Suppressor macrophage treated with lipopolysaccharide for 1 hour (primary cell): Measurements from ENCODE around the gene FAM162A.

Experiments
- DNase-seq, 3 donors: peaks; one replicate each; pipeline ENCODE4 v3.0.0-alpha.2; 2020 to 2022

Gene FAM162A

GRCh38 chr3:122389197-122389596 lies 5.2 kb downstream of the FAM162A start:
- DNase-seq, result no peak

- DNase-seq, result no peak
These were observed 5.9 kb downstream of the FAM162A start for GRCh38 chr3:122389892-122390291.

GRCh38 chr3:122390665-122391064 lies 6.7 kb downstream of the FAM162A start:
- no peak for DNase-seq

GRCh38 chr3:122391681-122392446 lies 7.9 kb downstream of the FAM162A start:
- no peak for DNase-seq

GRCh38 chr3:122392868-122393844 lies 9.2 kb downstream of the FAM162A start:
- peak; percentile 71 to 85 (median 79) for DNase-seq

- no peak for DNase-seq
These were observed 10.2 kb downstream of the FAM162A start for GRCh38 chr3:122394173-122394572.

- DNase-seq, result peak in 1 of 3 donors; percentile 38
These were observed 11.6 kb downstream of the FAM162A start for GRCh38 chr3:122395582-122395981.

- peak; percentile 46 to 79 (median 56) for DNase-seq
These were observed 12.5 kb downstream of the FAM162A start for GRCh38 chr3:122396511-122396910.

- DNase-seq, result peak; percentile 61 to 87 (median 62)
These were observed 13.2 kb downstream of the FAM162A start for GRCh38 chr3:122397201-122397600.

- no peak for DNase-seq
These were observed 14.9 kb downstream of the FAM162A start for GRCh38 chr3:122398920-122399319.

- DNase-seq, result peak; percentile 80 to 95 (median 88)
These were observed 19.5 kb downstream of the FAM162A start for GRCh38 chr3:122403489-122403888.

GRCh38 chr3:122405015-122405414 lies 21.0 kb downstream of the FAM162A start:
- peak; percentile 23 to 79 (median 24) for DNase-seq

GRCh38 chr3:122406198-122406597 lies 22.2 kb downstream of the FAM162A start:
- DNase-seq, result no peak

- DNase-seq, result no peak
These were observed 24.0 kb downstream of the FAM162A start for GRCh38 chr3:122407946-122408345.

GRCh38 chr3:122409446-122409845 lies 25.5 kb downstream of the FAM162A start:
- peak; percentile 40 to 56 (median 54) for DNase-seq

GRCh38 chr3:122410111-122410510 lies 26.1 kb downstream of the FAM162A start:
- no peak for DNase-seq

GRCh38 chr3:122410639-122411038 lies 26.7 kb downstream of the FAM162A start:
- no peak for DNase-seq

- DNase-seq, result no peak
These were observed 30.4 kb downstream of the FAM162A start for GRCh38 chr3:122414391-122414790.

- DNase-seq, result peak; percentile 35 to 63 (median 57)
These were observed 31.2 kb downstream of the FAM162A start for GRCh38 chr3:122415104-122415744.

- DNase-seq, result peak; percentile 97 to 99 (median 99)
These were observed 32.0 kb downstream of the FAM162A start, which contains the start of gene WDR5B for GRCh38 chr3:122415762-122416654. TSS of gene WDR5B (minus strand) at chr3:122416062. CDS start at chr3:122415528, 534 bp downstream.

- DNase-seq, result no peak
These were observed 33.0 kb downstream of the FAM162A start for GRCh38 chr3:122416966-122417365.

GRCh38 chr3:122421101-122421500 lies 37.1 kb downstream of the FAM162A start:
- DNase-seq, result peak in 2 of 3 donors; percentile 27 to 34
